AG08395 (cell line): ENCODE results near the gene KCNC4.

Experiments used
- DNase-seq: peaks from one replicate; pipeline ENCODE4 v3.0.0; 2012; ENCODE audit warnings: mixed read lengths, low spot score

KCNC4 gene

GRCh38 chr1:110258734-110259133 lies 48.6 kb downstream of the KCNC4 start:
- no peak for DNase-seq

GRCh38 chr1:110259770-110260169 lies 49.7 kb downstream of the KCNC4 start:
- no peak for DNase-seq
